ENCODE data around the gene FOXK1. TPM values are rescaled to one million over a fixed set of nuclear protein-coding genes. Genes with fewer than 3 reads are reported as not detected.

Gene FOXK1
- total and polyA plus RNA-seq, 2 of the 13 experiments (the other 11 are each of a cell fraction or from before 2014, with no cell fraction given) = 4.6 to 8.8 TPM

DNA sequence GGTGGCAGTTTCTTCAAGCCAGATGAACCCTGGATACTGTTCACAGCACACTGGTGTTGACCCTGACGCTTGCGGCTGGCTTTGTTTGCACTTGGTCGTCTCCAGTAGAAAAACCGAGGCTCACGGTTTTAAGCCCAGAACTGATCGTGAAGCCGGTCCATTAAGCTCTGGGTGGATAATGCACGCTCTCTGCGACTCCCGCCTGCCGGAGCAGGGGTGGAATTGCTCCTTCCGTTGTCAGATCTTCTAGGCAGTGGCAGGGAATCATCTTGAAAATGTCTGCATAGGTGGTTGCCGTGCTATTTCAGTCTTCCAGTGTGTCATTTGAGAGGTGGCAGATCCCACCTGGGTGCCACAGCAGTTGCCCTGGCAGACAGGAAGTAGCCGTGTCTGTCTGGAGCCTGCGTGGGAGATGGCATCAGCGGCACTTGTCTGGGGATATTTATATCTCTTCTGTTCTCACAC is 57.5 kb downstream of the FOXK1 start (continued):
- TF ChIP-seq NR2F1 (CRISPR knock-in tag; IDR thresholded peaks at IDR 0.05) (no peak), KDM2A (CRISPR knock-in tag; IDR thresholded peaks at IDR 0.05; ENCODE audit: borderline replicate concordance, low read depth) (peak; percentile 36), ELF4 (CRISPR knock-in tag; IDR thresholded peaks at IDR 0.05; ENCODE audit: borderline replicate concordance) (no peak), ZNF468 (CRISPR knock-in tag; IDR thresholded peaks at IDR 0.05) (no peak), ARHGAP35 (CRISPR knock-in tag; IDR thresholded peaks at IDR 0.05; ENCODE audit: borderline replicate concordance) (no peak), ZNF589 (CRISPR knock-in tag; conservative IDR thresholded peaks at IDR 0.05) (no peak), ZNF460 (CRISPR knock-in tag; IDR thresholded peaks at IDR 0.05; ENCODE audit: borderline replicate concordance) (no peak), ZNF652 (CRISPR knock-in tag; IDR thresholded peaks at IDR 0.05; ENCODE audit: borderline replicate concordance, low read depth) (0 out of 2 replicates have a peak, but pooled peaks have one; percentile 24), KDM5A (IDR thresholded peaks at IDR 0.05; ENCODE audit: borderline replicate concordance, low read length) (no peak), ZNF350 (CRISPR knock-in tag; IDR thresholded peaks at IDR 0.05; ENCODE audit: borderline replicate concordance, low read depth) (no peak), ZSCAN25 (CRISPR knock-in tag; IDR thresholded peaks at IDR 0.05) (0 out of 2 replicates have a peak, but pooled peaks have one; percentile 61), ZNF7 (CRISPR knock-in tag; IDR thresholded peaks at IDR 0.05) (peak; percentile 98), ISX (CRISPR knock-in tag; conservative IDR thresholded peaks at IDR 0.05) (no peak), AGO2 (optimal IDR thresholded peaks at IDR 0.05; ENCODE audit: low read depth, low read length) (no peak), ATM (IDR thresholded peaks at IDR 0.05; ENCODE audit: borderline replicate concordance) (no peak), BCL6 (CRISPR knock-in tag; IDR thresholded peaks at IDR 0.05) (peak; percentile 50; the same call in 1 of the 2 replicates), ARNTL (CRISPR knock-in tag; IDR thresholded peaks at IDR 0.05) (no peak), ATRX (CRISPR knock-in tag; IDR thresholded peaks at IDR 0.05; ENCODE audit: borderline replicate concordance) (no peak)
- TF ChIP-seq, protein P1, sequence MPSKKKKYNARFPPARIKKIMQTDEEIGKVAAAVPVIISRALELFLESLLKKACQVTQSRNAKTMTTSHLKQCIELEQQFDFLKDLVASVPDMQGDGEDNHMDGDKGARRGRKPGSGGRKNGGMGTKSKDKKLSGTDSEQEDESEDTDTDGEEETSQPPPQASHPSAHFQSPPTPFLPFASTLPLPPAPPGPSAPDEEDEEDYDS (CRISPR knock-in tag; IDR thresholded peaks at IDR 0.05) = 0 out of 2 replicates have a peak, but pooled peaks have one; percentile 32
- TF ChIP-seq, protein P2, sequence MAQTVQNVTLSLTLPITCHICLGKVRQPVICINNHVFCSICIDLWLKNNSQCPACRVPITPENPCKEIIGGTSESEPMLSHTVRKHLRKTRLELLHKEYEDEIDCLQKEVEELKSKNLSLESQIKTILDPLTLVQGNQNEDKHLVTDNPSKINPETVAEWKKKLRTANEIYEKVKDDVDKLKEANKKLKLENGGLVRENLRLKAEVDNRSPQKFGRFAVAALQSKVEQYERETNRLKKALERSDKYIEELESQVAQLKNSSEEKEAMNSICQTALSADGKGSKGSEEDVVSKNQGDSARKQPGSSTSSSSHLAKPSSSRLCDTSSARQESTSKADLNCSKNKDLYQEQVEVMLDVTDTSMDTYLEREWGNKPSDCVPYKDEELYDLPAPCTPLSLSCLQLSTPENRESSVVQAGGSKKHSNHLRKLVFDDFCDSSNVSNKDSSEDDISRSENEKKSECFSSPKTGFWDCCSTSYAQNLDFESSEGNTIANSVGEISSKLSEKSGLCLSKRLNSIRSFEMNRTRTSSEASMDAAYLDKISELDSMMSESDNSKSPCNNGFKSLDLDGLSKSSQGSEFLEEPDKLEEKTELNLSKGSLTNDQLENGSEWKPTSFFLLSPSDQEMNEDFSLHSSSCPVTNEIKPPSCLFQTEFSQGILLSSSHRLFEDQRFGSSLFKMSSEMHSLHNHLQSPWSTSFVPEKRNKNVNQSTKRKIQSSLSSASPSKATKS (CRISPR knock-in tag; IDR thresholded peaks at IDR 0.05) = no peak
- TF ChIP-seq, protein P3, sequence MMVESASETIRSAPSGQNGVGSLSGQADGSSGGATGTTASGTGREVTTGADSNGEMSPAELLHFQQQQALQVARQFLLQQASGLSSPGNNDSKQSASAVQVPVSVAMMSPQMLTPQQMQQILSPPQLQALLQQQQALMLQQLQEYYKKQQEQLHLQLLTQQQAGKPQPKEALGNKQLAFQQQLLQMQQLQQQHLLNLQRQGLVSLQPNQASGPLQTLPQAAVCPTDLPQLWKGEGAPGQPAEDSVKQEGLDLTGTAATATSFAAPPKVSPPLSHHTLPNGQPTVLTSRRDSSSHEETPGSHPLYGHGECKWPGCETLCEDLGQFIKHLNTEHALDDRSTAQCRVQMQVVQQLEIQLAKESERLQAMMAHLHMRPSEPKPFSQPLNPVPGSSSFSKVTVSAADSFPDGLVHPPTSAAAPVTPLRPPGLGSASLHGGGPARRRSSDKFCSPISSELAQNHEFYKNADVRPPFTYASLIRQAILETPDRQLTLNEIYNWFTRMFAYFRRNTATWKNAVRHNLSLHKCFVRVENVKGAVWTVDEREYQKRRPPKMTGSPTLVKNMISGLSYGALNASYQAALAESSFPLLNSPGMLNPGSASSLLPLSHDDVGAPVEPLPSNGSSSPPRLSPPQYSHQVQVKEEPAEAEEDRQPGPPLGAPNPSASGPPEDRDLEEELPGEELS (CRISPR knock-in tag; IDR thresholded peaks at IDR 0.05) = peak; percentile 40; the same call in 1 of the 2 replicates
- TF ChIP-seq, protein P4, sequence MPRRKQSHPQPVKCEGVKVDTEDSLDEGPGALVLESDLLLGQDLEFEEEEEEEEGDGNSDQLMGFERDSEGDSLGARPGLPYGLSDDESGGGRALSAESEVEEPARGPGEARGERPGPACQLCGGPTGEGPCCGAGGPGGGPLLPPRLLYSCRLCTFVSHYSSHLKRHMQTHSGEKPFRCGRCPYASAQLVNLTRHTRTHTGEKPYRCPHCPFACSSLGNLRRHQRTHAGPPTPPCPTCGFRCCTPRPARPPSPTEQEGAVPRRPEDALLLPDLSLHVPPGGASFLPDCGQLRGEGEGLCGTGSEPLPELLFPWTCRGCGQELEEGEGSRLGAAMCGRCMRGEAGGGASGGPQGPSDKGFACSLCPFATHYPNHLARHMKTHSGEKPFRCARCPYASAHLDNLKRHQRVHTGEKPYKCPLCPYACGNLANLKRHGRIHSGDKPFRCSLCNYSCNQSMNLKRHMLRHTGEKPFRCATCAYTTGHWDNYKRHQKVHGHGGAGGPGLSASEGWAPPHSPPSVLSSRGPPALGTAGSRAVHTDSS (CRISPR knock-in tag; conservative IDR thresholded peaks at IDR 0.05) = no peak
- TF ChIP-seq, protein P5, sequence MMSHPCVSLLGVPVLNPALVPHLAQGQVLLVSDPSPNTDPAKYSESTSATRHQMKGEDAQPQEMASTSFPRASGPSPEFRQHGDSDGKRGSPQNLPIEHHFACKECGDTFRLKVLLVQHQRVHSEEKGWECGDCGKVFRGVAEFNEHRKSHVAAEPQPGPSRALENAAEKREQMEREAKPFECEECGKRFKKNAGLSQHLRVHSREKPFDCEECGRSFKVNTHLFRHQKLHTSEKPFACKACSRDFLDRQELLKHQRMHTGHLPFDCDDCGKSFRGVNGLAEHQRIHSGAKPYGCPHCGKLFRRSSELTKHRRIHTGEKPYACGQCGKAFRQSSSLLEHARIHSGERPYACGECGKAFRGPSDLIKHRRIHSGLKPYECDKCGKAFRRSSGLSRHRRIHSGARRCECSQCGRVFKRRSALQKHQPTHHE (CRISPR knock-in tag; IDR thresholded peaks at IDR 0.05; ENCODE audit: borderline replicate concordance) = no peak

All from HepG2 (cell line).